Trophoblast cell (in vitro differentiated cells and primary cell): ENCODE measurements around the gene SLAMF7.
"Not testable (repeated sequence)": the region's sequence is repeated elsewhere in the genome, so short reads cannot be mapped to it uniquely, and the experiment has no call there.

Source experiments
- DNase-seq, 2 donors: peaks; one replicate each; pipeline ENCODE4 v3.0.0-alpha.2; 2016
- H2AFZ ChIP-seq: 2 replicates; pipeline ENCODE4 v1.6.1; 2013; ENCODE audit warnings: low read length, moderate library complexity, mild to moderate bottlenecking; ENCODE audit not compliant: insufficient read depth, poor library complexity
- H2AK5ac ChIP-seq: 2 replicates; pipeline ENCODE4 v1.6.1; 2013; ENCODE audit warnings: mild to moderate bottlenecking, low read length
- H2BK120ac ChIP-seq: 2 replicates; pipeline ENCODE4 v1.6.1; 2013; ENCODE audit warnings: low read length, mild to moderate bottlenecking, moderate library complexity; ENCODE audit not compliant: insufficient read depth, poor library complexity
- H2BK12ac ChIP-seq: 2 replicates; pipeline ENCODE4 v1.6.1; 2013; ENCODE audit warnings: mild to moderate bottlenecking, low read length, moderate library complexity
- H2BK5ac ChIP-seq: 2 replicates; pipeline ENCODE4 v1.6.1; 2013; ENCODE audit warnings: low read length, low read depth, moderate library complexity, mild to moderate bottlenecking; ENCODE audit not compliant: poor library complexity
- H3K14ac ChIP-seq: 2 replicates; pipeline ENCODE4 v1.6.1; 2013; ENCODE audit warnings: mild to moderate bottlenecking, low read length
- H3K18ac ChIP-seq: 2 replicates; pipeline ENCODE4 v1.6.1; 2013; ENCODE audit warnings: mild to moderate bottlenecking, low read length
- H3K23ac ChIP-seq: 2 replicates; pipeline ENCODE4 v1.6.1; 2013; ENCODE audit warnings: low read length
- H3K27ac ChIP-seq: 2 replicates; pipeline ENCODE4 v1.5.1; 2013; ENCODE audit warnings: low read depth, mild to moderate bottlenecking, inconsistent platforms, low read length, moderate library complexity
- H3K27me3 ChIP-seq: 2 replicates; pipeline ENCODE4 v1.6.1; 2013; ENCODE audit warnings: inconsistent platforms, mild to moderate bottlenecking, low read length, moderate library complexity; ENCODE audit not compliant: insufficient read depth
- H3K36me3 ChIP-seq, 2 experiments: 1 replicate in 1 of 2; 2 replicates in 1 of 2; pipeline ENCODE4 v1.6.1; 2013; ENCODE audit warnings: low read length in 2 of 2, mild to moderate bottlenecking in 2 of 2, moderate library complexity in 1 of 2; ENCODE audit not compliant: insufficient read depth in 2 of 2, control insufficient read depth in 1 of 2
- H3K4ac ChIP-seq: 2 replicates; pipeline ENCODE4 v1.6.1; 2013; ENCODE audit warnings: low read depth, mild to moderate bottlenecking, low read length, moderate library complexity
- H3K4me1 ChIP-seq, 2 experiments: 1 replicate in 1 of 2; 2 replicates in 1 of 2; pipeline ENCODE4 v1.6.1; 2013; ENCODE audit warnings: low read length in 2 of 2, mild to moderate bottlenecking in 2 of 2, moderate library complexity in 1 of 2; ENCODE audit not compliant: insufficient read depth in 2 of 2, control insufficient read depth in 1 of 2
- H3K4me2 ChIP-seq: 2 replicates; pipeline ENCODE4 v1.6.1; 2013; ENCODE audit warnings: inconsistent platforms, mild to moderate bottlenecking, low read length, moderate library complexity
- H3K4me3 ChIP-seq: 2 replicates; pipeline ENCODE4 v1.5.1; 2013; ENCODE audit warnings: mild to moderate bottlenecking, low read depth, low read length, inconsistent platforms
- H3K79me1 ChIP-seq: one replicate; pipeline ENCODE4 v1.6.1; 2013; ENCODE audit warnings: low read length
- H3K79me2 ChIP-seq: 2 replicates; pipeline ENCODE4 v1.6.1; 2013; ENCODE audit warnings: low read length, mild to moderate bottlenecking; ENCODE audit not compliant: control insufficient read depth, insufficient read depth, poor library complexity
- H3K9ac ChIP-seq: 2 replicates; pipeline ENCODE4 v1.6.1; 2013; ENCODE audit warnings: mild to moderate bottlenecking, low read length
- H3K9me3 ChIP-seq: 2 replicates; pipeline ENCODE4 v1.6.1; 2013; ENCODE audit warnings: low read depth, mild to moderate bottlenecking, control low read depth, inconsistent platforms, low read length; ENCODE audit not compliant: insufficient read depth
- H4K12ac ChIP-seq: 2 replicates; pipeline ENCODE4 v1.6.1; 2013; ENCODE audit warnings: low read depth, mild to moderate bottlenecking, low read length, moderate library complexity
- H4K8ac ChIP-seq: 2 replicates; pipeline ENCODE4 v1.6.1; 2013; ENCODE audit warnings: low read depth, mild to moderate bottlenecking, low read length, moderate library complexity
- H4K91ac ChIP-seq: one replicate; pipeline ENCODE4 v1.6.1; 2013; ENCODE audit warnings: low read depth, mild to moderate bottlenecking, low read length, moderate library complexity
- WGBS: extraction: QIAGEN DNeasy Blood & Tissue Kit; methylation state at CpG from one replicate; pipeline ENCODE4 v1.1.7; 2013; ENCODE audit warnings: missing lambda C conversion rate; ENCODE audit not compliant: insufficient read length, insufficient coverage; ENCODE audit errors: extremely low coverage; 5-methylcytosine and 5-hydroxymethylcytosine counted together

Gene SLAMF7

GRCh38 chr1:160714034-160714648 lies 24.9 kb upstream of the SLAMF7 start:
- not testable (repeated sequence) for H3K18ac ChIP-seq, H2BK12ac ChIP-seq, H3K9me3 ChIP-seq, H4K12ac ChIP-seq, H3K9ac ChIP-seq, H2AFZ ChIP-seq, H2BK120ac ChIP-seq, H2BK5ac ChIP-seq, H3K4me2 ChIP-seq, H4K8ac ChIP-seq, H3K36me3 ChIP-seq, H2AK5ac ChIP-seq, H3K4me1 ChIP-seq, H3K27ac ChIP-seq, H3K14ac ChIP-seq, H3K4ac ChIP-seq, H3K27me3 ChIP-seq, H3K79me1 ChIP-seq, H3K79me2 ChIP-seq, H4K91ac ChIP-seq, H3K23ac ChIP-seq, DNase-seq, H3K4me3 ChIP-seq
- no CpG with 5 or more reads among the region's 5 CpGs for WGBS

DNA sequence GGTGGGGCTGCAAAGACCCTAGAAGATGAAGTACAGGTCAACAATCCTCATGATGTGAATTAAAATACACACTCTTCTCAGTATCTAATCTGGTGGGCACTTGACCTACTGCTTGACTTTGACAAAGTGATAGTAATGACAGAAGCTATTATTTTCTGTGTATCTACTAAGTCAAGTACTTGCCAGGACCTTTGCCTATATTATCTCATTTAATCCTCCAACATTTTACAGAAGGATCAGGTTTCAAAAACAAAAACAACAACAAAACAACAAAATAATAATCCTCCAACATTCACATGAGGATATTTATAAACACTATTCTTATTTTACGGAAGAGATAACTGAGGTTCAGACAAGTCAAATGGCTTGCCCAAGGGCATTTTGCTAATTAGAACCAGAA lies 23.0 kb upstream of the SLAMF7 start:
- Histone ChIP-seq H3K4me1 (no peaks in the 10 kb centered on the region), H3K23ac (no peak overlapping the region), H2BK5ac (no peak overlapping the region), H3K79me2 (no peaks in the 10 kb centered on the region), H3K18ac (no peak overlapping the region), H3K36me3 (no peaks in the 10 kb centered on the region), H4K91ac (no peak overlapping the region), H3K14ac (no peak overlapping the region), H4K12ac (no peak overlapping the region), H2AFZ (no peak overlapping the region), H4K8ac (no peak overlapping the region), H3K4ac (no peak overlapping the region), H2AK5ac (no peak overlapping the region), H3K27me3 (no peaks in the 10 kb centered on the region), H3K79me1 (no peaks in the 10 kb centered on the region), H2BK120ac (no peak overlapping the region), H3K4me2 (no peak overlapping the region), H3K9ac (no peak overlapping the region), H3K4me3 (no peak overlapping the region), H3K27ac (no peak overlapping the region), H3K9me3 (no peaks in the 10 kb centered on the region), H2BK12ac (no peak overlapping the region)
- no CpG with 5 or more reads among the region's 1 CpG for WGBS
- DNase-seq, result no peak

DNA sequence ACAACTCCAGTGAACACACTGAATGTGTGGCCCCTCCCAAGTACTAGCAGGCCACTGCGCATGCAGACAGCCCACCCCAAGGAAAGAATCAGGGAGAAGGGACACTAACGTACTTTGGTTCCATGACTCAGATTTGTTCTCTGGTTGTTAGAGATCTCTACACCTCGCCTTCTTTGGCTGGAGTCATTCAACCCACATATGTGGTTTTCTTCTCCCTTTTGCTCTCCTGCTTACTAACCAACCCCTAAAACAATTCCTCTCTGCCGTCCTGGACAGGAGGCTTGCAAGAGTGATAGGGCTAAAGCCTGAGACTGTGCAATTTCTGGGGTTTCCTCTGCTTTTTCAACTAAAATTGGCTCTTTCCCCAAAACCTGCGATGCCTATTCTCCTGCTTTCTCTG lies 21.7 kb upstream of the SLAMF7 start:
- no peak for DNase-seq
- no peak overlapping the region for H3K14ac ChIP-seq
- no CpG with 5 or more reads among the region's 5 CpGs for WGBS

GRCh38 chr1:160718210-160718609 lies 20.8 kb upstream of the SLAMF7 start:
- no peak overlapping the region for H2AFZ ChIP-seq
- no peaks in the 10 kb centered on the region for H3K27me3 ChIP-seq
- H4K8ac ChIP-seq, result no peak overlapping the region
- H3K9ac ChIP-seq, result no peak overlapping the region
- no peak overlapping the region for H3K4me3 ChIP-seq
- H3K23ac ChIP-seq, result no peak overlapping the region
- H3K4ac ChIP-seq, result no peak overlapping the region
- H3K36me3 ChIP-seq, result no peaks in the 10 kb centered on the region
- no peak overlapping the region for H2BK12ac ChIP-seq
- H3K18ac ChIP-seq, result no peak overlapping the region
- no peak overlapping the region for H2BK5ac ChIP-seq
- no peak overlapping the region for H4K12ac ChIP-seq
- WGBS, result no CpG with 5 or more reads among the region's 4 CpGs
- no peak overlapping the region for H2BK120ac ChIP-seq
- no peaks in the 10 kb centered on the region for H3K9me3 ChIP-seq
- H4K91ac ChIP-seq, result no peak overlapping the region
- H3K4me1 ChIP-seq, result no peaks in the 10 kb centered on the region
- no peak overlapping the region for H2AK5ac ChIP-seq
- no peak overlapping the region for H3K27ac ChIP-seq
- no peaks in the 10 kb centered on the region for H3K79me2 ChIP-seq
- H3K79me1 ChIP-seq, result no peaks in the 10 kb centered on the region
- no peak for DNase-seq
- no peak overlapping the region for H3K14ac ChIP-seq
- no peak overlapping the region for H3K4me2 ChIP-seq

More for the DNA sequence above, 21.7 kb upstream of the SLAMF7 start:
- Histone ChIP-seq H2AK5ac (no peak overlapping the region), H3K4ac (no peak overlapping the region), H2BK120ac (no peak overlapping the region), H2AFZ (no peak overlapping the region), H3K27me3 (no peaks in the 10 kb centered on the region), H3K36me3 (no peaks in the 10 kb centered on the region), H3K23ac (no peak overlapping the region), H3K18ac (no peak overlapping the region), H3K4me3 (no peak overlapping the region), H3K27ac (no peak overlapping the region), H3K4me1 (no peaks in the 10 kb centered on the region), H2BK12ac (no peak overlapping the region), H3K4me2 (no peak overlapping the region), H4K12ac (no peak overlapping the region), H3K9me3 (no peaks in the 10 kb centered on the region), H3K79me1 (no peaks in the 10 kb centered on the region), H2BK5ac (no peak overlapping the region), H4K91ac (no peak overlapping the region), H4K8ac (no peak overlapping the region), H3K9ac (no peak overlapping the region), H3K79me2 (no peaks in the 10 kb centered on the region)
